ENCODE measurements around the gene ARHGAP19.
A peak's percentile ranks its signal among the peaks of the same experiment; 100 is the strongest.

Gene ARHGAP19

GRCh38 chr10:97311111-97311626, 18.7 kb upstream of the ARHGAP19 start:
- Histone ChIP-seq H3K4me3 (no peak overlapping the region), H3K27ac (no peak overlapping the region)
- DNase-seq (ENCODE audit: low spot score) = no peak
- no peak for TF ChIP-seq CTCF (IDR thresholded peaks at IDR 0.05)

GRCh38 chr10:97307866-97308780, 15.7 kb upstream of the ARHGAP19 start:
- no peak for DNase-seq (ENCODE audit: low spot score)
- peak overlapping the region in 1 of 2 donors; percentile 57 for H3K27ac ChIP-seq
- H3K4me3 ChIP-seq = no peak overlapping the region
- no peak for TF ChIP-seq CTCF (IDR thresholded peaks at IDR 0.05)

GRCh38 chr10:97307441-97307840, 15.0 kb upstream of the ARHGAP19 start:
- Histone ChIP-seq H3K4me3 (no peak overlapping the region), H3K27ac (peak overlapping the region in 1 of 2 donors; percentile 57)
- no peak for DNase-seq (ENCODE audit: low spot score)
- TF ChIP-seq CTCF (IDR thresholded peaks at IDR 0.05) = no peak

GRCh38 chr10:97302088-97302791, 9.8 kb upstream of the ARHGAP19 start:
- TF ChIP-seq CTCF (IDR thresholded peaks at IDR 0.05) = no peak
- H3K4me3 ChIP-seq = no peak overlapping the region
- DNase-seq (ENCODE audit: low spot score) = no peak
- no peak overlapping the region for H3K27ac ChIP-seq

GRCh38 chr10:97300980-97301379, 8.5 kb upstream of the ARHGAP19 start:
- no peak for TF ChIP-seq CTCF (IDR thresholded peaks at IDR 0.05)
- Histone ChIP-seq H3K4me3 (no peak overlapping the region), H3K27ac (no peak overlapping the region)
- no peak for DNase-seq (ENCODE audit: low spot score)

DNA sequence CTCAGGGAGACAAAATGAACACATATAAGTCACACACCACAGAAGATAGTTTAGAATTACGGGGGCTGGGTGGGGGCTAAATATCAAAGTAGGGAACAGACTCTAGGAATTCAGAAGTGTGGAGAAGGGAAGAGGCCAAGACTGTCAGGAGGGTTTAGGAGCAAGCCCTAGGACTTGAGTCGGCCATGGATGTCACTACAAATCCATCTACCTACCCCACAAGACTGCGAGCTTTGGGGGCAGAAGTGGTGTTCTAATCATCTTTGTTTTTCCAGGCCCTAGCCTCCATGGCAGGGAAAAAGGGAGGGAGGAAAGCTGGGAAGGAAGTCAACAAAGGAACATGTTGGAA, 5.8 kb upstream of the ARHGAP19 start:
- Histone ChIP-seq H3K27ac (no peak overlapping the region), H3K4me3 (no peak overlapping the region)
- DNase-seq (ENCODE audit: low spot score) = no peak
- no peak for TF ChIP-seq CTCF (IDR thresholded peaks at IDR 0.05)

Data from coronary artery (tissue), 2 donors.